NCI-H460 (cell line): ENCODE measurements around the gene PSEN1. TPM values are rescaled to one million over a fixed set of nuclear protein-coding genes. Genes with fewer than 3 reads are reported as not detected.

Source experiments
- DNase-seq: peaks from one replicate; pipeline ENCODE4 v3.0.0-alpha.2; 2016; ENCODE audit warnings: low read depth; ENCODE audit errors: extremely low read depth
- total RNA-seq: library from RNA; depleted of rRNA; stranded (reverse); fragments of >200 nt; shearing (Covaris generic); gene quantifications from 2 replicates; pipeline ENCODE4 v1.2.3, GENCODE V29; 2014

The PSEN1 gene
- total RNA-seq, 1 experiment from 2014 or later = 48.2 TPM

DNA sequence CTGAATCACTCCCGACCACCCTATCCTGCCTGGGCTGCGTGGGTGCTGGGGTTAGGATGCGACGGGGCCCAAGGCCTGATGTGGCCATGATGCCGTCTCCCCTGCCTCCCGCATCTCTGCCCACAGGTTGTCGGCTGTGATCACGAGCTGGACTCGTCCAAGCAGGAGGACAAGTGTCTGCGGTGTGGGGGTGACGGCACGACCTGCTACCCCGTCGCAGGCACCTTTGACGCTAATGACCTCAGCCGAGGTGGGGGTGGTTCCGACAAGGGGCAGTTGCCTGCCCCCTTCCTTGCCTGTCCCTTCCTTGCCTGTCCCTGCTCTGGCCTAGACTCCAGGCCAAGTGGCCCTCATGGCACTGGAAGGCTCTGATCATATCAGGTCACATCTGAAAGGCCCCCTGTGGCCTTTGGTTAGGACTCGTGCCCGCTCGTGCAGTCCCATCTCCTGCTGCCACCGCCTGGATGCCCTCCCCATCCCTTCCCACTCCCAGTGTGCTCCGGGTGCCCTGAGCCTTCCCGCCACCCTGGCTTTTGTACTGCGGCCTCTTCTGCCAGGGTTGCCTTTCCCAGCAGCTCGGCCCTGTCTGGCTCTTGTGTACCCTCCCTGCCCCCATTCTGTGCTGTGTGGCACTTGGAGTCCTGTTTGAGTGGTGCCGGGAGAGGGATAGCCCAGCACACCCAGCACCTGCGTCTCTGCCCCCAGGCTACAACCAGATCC is 114.6 kb downstream of the PSEN1 start:
- no peak for DNase-seq

- DNase-seq = no peak
Observed at GRCh38 chr14:73251516-73252215, 115.4 kb downstream of the PSEN1 start.

DNA sequence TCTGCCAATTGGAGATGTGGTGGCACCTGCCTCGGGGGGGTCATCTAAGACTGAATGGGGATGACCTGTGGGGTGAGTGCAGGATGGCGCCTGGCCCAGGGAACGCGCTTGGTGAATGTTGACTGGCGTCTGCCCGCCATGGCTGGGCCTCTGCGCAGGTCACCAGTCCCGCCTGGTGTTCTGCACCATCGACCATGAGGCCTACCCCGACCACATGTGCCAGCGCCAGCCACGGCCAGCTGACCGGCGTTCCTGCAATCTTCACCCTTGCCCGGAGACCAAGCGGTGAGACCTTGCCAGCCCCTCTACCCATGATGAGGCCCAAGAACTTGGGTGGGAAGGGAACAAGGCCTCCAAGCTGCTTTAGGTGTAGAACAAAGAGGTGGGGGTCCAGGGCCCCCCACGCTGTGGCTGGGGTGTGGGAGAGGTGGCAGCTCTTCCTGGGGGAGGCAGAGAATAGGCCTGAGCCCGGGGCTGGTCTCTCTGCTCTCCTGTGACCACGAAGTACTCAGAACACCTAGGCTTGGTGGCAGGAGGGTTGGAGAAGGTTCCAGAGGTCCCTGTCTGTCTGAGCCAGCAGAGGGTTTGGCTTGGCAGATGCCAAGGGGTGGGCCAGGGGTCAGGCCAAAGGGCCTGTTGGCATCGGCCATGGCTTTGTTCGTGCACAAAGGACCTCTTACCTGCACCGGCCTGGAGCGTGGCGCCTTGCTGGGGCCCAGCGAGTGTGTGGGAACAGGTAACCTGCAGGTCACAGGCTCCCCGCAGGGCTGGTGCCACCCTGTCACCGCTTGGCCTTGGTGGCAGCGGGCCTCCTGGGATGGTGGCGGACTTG is 116.4 kb downstream of the PSEN1 start:
- DNase-seq = no peak

DNA sequence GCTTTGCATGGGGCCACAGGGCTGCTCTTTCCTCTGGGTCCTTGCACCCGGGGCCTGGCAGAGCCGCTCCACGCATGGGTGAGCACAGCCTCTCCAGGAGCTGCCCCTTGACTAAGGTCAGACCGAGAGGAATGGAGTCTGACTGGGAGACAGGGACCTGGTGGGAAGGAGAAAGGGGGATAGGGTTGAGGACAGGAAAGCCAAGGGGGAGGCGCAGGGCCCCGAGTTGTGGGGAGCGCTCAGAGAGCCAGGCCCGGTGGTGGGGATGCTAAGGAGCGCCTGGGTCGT is 117.0 kb downstream of the PSEN1 start:
- DNase-seq = no peak

- no peak for DNase-seq
Observed at GRCh38 chr14:73253721-73254120, 117.4 kb downstream of the PSEN1 start.

DNA sequence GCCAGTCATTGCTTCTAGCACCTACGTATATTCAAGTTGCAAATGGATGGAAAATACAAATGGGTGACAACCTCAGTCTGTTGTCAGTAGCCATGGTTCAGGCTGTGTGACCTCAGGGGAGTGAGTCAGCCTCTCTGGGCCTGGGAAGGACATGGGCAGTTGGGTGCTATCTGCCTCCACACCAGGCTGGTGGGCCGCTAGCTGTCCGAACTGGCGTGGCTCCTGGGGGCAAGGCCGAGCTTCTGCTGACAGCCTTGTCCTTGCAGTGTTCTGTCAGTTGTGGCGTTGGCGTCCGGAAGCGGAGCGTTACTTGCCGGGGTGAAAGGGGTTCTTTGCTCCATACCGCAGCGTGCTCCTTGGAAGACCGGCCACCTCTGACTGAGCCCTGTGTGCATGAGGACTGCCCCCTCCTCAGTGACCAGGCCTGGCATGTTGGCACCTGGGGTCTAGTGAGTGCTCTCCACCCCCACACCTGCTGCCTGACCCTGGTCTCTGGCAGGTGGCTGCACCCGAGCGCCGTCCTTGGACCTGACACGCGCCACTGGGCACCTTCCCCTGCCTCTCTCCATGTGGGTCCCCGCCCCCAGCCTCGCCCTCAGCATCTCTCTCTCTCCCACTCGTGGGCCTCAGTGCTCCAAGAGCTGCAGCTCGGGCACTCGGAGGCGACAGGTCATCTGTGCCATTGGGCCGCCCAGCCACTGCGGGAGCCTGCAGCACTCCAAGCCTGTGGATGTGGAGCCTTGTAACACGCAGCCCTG is 118.1 kb downstream of the PSEN1 start:
- DNase-seq = no peak

DNA sequence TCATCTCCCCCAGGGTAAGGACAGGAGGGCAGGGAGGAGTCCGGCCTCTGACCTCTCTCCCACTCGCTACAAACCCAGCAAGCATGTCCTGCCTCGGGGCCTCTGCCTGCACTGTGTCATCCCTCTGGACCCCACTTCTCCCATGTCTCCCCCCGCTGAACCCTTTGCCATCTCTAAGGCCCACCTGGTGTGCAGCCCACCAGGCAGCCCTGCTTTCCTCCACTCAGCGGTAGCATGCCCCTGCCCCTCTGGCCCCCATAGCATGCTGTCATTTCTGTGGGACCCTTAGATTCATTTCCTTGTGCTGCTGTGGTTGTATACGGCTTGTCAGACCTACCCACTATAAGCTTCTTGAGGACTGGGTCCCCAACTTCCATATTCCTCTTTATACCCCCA is 118.7 kb downstream of the PSEN1 start:
- DNase-seq = no peak

DNA sequence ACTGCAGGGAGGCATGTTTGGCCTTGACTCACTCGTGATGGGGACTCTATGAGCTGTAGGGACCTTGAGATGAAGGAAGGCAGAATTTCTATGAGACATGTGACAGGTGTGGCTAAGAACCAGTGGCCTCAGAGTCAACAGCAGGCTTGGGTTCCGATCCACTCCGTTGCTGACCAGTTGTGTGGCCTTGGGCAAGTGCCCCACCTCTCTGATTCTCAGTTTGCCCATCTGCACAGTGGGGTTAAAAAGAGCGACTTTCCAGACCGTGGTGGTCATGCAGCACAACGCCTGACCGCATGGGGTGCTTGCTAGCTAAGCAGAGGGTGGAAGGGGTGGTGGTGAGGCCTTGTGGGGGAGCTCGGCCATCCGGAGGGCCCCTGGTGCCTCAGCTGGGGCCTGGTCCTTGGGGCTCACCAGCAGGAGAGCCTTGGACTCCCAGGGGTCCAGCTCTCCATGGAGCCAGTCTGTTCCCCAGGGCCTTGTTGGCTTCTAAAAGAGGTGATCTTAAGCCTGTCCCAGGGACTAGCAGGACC is 119.5 kb downstream of the PSEN1 start:
- no peak for DNase-seq

GRCh38 chr14:73258076-73258475 is 121.8 kb downstream of the PSEN1 start:
- no peak for DNase-seq

DNA sequence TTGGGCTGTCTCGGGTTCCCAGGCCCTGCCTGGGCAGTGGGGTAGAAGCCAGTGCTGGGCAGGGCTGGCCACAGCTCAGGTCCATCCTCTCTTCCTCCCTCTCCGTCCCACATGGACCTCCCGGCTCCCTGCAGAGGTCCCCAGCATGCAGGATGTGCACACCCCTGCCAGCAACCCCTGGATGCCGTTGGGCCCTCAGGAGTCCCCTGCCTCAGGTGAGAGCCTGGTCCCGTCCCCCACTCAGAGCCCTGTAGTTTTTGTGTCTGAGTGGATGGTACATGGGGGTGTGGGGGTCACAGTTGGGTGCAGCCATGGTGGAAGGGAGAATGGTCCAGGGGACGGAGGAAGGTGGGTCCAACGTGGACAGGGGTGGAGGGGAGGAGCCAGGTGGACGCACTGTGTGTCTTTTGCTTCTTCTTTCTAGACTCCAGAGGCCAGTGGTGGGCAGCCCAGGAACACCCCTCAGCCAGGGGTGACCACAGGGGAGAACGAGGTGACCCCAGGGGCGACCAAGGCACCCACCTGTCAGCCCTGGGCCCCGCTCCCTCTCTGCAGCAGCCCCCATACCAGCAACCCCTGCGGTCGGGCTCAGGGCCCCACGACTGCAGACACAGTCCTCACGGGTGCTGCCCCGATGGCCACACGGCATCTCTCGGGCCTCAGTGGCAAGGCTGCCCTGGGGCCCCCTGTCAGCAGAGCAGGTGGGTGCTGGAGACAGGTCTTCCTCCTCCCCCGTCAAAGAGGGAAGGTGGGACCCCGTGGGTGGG is 122.7 kb downstream of the PSEN1 start:
- DNase-seq = no peak

GRCh38 chr14:73259837-73260236 is 123.5 kb downstream of the PSEN1 start:
- no peak for DNase-seq

GRCh38 chr14:73260574-73260973 is 124.3 kb downstream of the PSEN1 start:
- no peak for DNase-seq

DNA sequence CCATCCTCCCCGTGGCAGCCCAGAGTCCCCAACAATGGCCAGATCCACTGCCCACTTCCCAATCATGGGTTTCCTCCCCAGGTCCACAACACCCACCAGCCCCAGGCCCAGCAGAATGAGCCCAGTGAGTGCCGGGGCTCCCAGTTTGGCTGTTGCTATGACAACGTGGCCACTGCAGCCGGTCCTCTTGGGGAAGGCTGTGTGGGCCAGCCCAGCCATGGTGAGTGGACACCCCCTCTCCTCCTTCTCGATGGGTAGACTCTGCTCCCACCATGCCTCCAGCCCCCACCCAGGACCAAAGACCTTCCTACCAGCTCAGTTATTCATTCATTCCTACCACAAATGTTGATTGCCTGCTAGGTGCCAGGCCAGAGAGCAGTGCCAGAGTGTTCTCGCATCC is 124.8 kb downstream of the PSEN1 start:
- DNase-seq = no peak

DNA sequence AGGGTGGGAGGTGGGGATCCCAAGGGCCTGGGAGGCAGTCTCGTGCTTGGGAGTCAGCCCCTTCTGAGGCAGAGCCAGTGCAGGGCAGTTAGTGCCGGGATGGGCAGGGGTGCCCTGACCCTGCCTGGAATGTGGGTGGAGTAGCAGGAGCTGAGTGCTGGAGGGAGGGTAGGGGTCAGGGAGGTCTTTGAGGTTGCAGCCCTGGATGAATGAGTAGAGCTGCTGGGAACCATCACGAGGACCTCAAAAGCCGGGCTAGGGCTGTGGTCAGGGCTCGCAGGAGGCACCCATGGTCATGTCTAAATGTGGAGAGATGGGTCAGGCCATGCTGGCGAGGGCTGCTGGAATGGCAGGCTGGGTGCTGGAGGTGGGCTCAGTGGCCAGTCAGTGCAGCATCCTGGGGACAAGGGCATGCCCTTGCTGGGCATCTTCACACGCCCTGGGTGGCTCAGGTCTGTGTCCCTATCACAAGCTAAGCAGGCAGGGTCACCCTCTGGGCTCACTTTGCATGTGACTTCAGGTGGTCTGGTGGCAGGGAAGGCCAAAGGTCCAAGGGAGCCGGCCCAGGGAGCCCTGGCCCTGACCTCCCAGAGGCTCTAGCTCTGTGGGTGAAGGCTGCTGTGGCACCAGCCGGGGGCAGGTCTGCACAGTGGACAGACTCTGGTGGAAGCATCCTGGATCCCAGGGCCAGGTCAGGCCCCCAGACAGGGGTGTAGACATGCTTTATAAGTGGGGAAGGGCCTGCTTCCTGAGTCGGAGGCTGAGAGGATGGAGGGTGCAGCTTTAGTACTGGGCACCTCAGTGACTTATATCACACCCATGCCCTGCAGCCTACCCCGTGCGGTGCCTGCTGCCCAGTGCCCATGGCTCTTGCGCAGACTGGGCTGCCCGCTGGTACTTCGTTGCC is 125.5 kb downstream of the PSEN1 start:
- DNase-seq = no peak

DNA sequence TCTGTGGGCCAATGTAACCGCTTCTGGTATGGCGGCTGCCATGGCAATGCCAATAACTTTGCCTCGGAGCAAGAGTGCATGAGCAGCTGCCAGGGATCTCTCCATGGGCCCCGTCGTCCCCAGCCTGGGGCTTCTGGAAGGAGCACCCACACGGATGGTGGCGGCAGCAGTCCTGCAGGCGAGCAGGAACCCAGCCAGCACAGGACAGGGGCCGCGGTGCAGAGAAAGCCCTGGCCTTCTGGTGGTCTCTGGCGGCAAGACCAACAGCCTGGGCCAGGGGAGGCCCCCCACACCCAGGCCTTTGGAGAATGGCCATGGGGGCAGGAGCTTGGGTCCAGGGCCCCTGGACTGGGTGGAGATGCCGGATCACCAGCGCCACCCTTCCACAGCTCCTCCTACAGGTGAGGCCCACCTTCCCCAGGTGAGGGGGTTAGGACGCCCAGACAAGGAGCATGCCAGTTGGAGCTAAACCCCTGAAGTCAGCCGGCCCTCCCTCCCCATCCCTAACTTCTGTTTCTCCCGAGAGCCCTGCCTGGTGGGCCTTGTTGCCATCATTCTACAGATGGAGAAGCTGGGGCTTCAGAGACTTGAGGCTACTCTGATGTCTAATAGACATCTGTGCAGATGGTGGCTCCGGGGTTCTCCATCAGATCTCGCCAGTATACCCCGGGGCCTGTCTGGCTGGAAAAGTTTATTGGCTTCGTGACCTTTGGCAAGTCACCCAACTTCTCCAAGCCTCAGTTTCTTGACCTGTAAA is 126.3 kb downstream of the PSEN1 start:
- no peak for DNase-seq

DNA sequence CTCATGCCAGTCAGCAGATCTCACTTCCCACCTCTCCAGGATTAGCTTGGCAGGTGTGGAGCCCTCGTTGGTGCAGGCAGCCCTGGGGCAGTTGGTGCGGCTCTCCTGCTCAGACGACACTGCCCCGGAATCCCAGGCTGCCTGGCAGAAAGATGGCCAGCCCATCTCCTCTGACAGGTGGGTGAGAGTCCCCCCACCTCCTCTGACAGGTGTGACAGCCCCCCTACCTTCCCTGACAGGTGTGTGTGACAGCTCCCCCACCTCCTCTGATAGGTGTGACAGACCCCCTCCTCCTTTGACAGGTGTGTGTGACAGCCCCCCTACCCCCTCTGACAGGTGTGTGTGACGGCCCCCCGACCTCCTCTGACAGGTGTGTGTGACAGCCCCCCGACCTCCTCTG is 127.3 kb downstream of the PSEN1 start:
- DNase-seq = no peak

GRCh38 chr14:73264080-73264884 is 128.0 kb downstream of the PSEN1 start:
- no peak for DNase-seq
